ENCODE data around the gene KIF13A. TPM values are rescaled to one million over a fixed set of nuclear protein-coding genes. Genes with fewer than 3 reads are reported as not detected.
A peak's percentile ranks its signal among the peaks of the same experiment; 100 is the strongest.

Gene KIF13A
- total and polyA plus RNA-seq, 10 of the 15 experiments (the other 5 are each of a cell fraction or from before 2014, with no cell fraction given), result 0.02 to 0.26 (median 0.13) TPM; not detected in 2

DNA sequence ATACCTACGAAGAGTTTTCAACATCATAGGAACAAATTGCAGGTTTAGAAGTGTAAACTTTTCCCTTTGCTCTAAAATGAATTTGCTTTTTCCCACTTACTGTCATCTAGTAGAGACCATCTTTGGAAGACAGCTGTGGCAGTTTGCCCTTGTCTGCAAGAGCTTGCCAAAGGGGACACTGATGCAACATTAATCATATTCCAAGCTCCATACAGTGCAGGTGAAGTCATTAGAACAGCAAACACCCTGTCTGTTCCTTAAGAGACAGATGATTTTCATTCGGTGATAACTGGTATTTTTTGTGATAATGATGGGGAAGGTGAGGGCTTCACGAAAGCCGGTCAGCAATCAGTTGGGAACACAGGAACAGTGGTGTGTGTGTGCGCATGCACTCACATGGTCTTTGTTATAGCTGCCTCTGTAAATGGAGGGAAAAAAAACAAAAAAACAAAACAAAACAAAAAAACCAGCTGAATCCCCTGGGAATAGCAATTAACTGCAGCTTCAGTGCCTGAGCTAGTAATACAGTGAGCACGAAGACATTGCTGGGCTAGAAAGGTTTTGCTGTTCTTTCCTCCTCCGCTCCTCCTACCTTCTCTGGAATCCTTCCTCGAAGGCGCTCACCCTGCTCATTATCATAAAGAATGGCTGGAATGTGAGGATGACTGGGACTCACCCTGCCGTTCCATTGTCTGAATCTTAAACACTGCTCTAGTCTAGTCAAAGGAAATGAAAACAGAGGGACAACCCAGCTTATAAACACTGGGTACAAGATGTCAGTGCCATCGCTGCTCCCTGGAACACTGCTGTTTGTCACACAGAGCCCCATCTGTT lies 35.2 kb upstream of the KIF13A start:
- intact Hi-C loops (cut with micrococcal nuclease; ENCODE audit: unreplicated experiment) (no loop called here), in situ Hi-C loops (cut with MboI) (no loop called here)
- ATAC-seq (no peak), DNase-seq (ENCODE audit: low read depth, low spot score) (no peak), FAIRE-seq (peak; percentile 59)
- ChIA-PET CTCF (no interaction called here), POLR2A (no interaction called here), RAD21 (ENCODE audit: unreplicated experiment) (no interaction called here), SMC1A (ENCODE audit: uncharacterized antibody, unreplicated experiment) (interaction anchor here (0.6 kb wide), 1 partner anchor 90 kb away, joined by 3 read pairs; no protein-coding TSS in a partner anchor)
- H3K27ac ChIP-seq (ENCODE audit: control insufficient read depth, insufficient read depth), result no peak overlapping the region
- no peaks in the 10 kb centered on the region for H4K20me1 ChIP-seq (ENCODE audit: control insufficient read depth, insufficient read depth)
- H3K4me2 ChIP-seq (ENCODE audit: control insufficient read depth, insufficient read depth), result no peak overlapping the region
- H3K4me1 ChIP-seq (ENCODE audit: control insufficient read depth, insufficient read depth, low read length), result no peaks in the 10 kb centered on the region
- no peaks in the 10 kb centered on the region for H3K79me2 ChIP-seq (ENCODE audit: control insufficient read depth, insufficient read depth, low read length)
- no peaks in the 10 kb centered on the region for H3K27me3 ChIP-seq (replicated peaks in 1 of 2; ENCODE audit: control insufficient read depth in 2 of 2, insufficient read depth in 2 of 2, low read length in 1 of 2)
- 58% methylated on average over 11 of the region's 11 CpGs for WGBS (ENCODE audit: insufficient coverage, insufficient replicate concordance, low lambda C conversion rate, missing lambda C conversion rate)
- no peak for TF ChIP-seq NBN (IDR thresholded peaks at IDR 0.05)
- no peak for TF ChIP-seq IRF4 (IDR thresholded peaks at IDR 0.05; ENCODE audit: low read depth, low read length)
- no peak for TF ChIP-seq TCF12 (IDR thresholded peaks at IDR 0.05; ENCODE audit: low read depth, low read length)
- H3K36me3 ChIP-seq (ENCODE audit: control insufficient read depth in 2 of 2, insufficient read depth in 2 of 2, low read length in 1 of 2), result no peaks in the 10 kb centered on the region
- H3K9ac ChIP-seq (ENCODE audit: control insufficient read depth, insufficient read depth, low read length), result no peak overlapping the region
- no TSS peak for BruUV-seq (replicated peaks)
- no peak overlapping the region for H3K4me3 ChIP-seq
- no peaks in the 10 kb centered on the region for H3K9me3 ChIP-seq (replicated peaks; ENCODE audit: control insufficient read depth, insufficient read depth, low read length)
- no peak overlapping the region for H2AFZ ChIP-seq (ENCODE audit: control insufficient read depth, low read depth, low read length)

GRCh38 chr6:18021166-18021850 lies 33.9 kb upstream of the KIF13A start:
- Histone ChIP-seq H3K9ac (ENCODE audit: control insufficient read depth, insufficient read depth, low read length) (no peak overlapping the region), H3K79me2 (ENCODE audit: control insufficient read depth, insufficient read depth, low read length) (no peaks in the 10 kb centered on the region), H3K4me3 (no peak overlapping the region), H3K9me3 (replicated peaks; ENCODE audit: control insufficient read depth, insufficient read depth, low read length) (no peaks in the 10 kb centered on the region), H3K27ac (ENCODE audit: control insufficient read depth, insufficient read depth) (no peak overlapping the region), H3K27me3 (replicated peaks in 1 of 2; ENCODE audit: control insufficient read depth in 2 of 2, insufficient read depth in 2 of 2, low read length in 1 of 2) (no peaks in the 10 kb centered on the region), H3K36me3 (ENCODE audit: control insufficient read depth in 2 of 2, insufficient read depth in 2 of 2, low read length in 1 of 2) (no peaks in the 10 kb centered on the region), H2AFZ (ENCODE audit: control insufficient read depth, low read depth, low read length) (no peak overlapping the region), H4K20me1 (ENCODE audit: control insufficient read depth, insufficient read depth) (no peaks in the 10 kb centered on the region), H3K4me2 (ENCODE audit: control insufficient read depth, insufficient read depth) (no peak overlapping the region), H3K4me1 (ENCODE audit: control insufficient read depth, insufficient read depth, low read length) (no peaks in the 10 kb centered on the region)
- ChIA-PET POLR2A (no interaction called here), CTCF (no interaction called here), SMC1A (ENCODE audit: uncharacterized antibody, unreplicated experiment) (no interaction called here), RAD21 (ENCODE audit: unreplicated experiment) (no interaction called here)
- ATAC-seq, result no peak
- no peak for FAIRE-seq
- DNase-seq (ENCODE audit: low read depth, low spot score), result no peak
- in situ Hi-C loops (cut with MboI), result no loop called here
- BruUV-seq (replicated peaks), result no TSS peak
- 59% methylated on average over 18 of the region's 18 CpGs for WGBS (ENCODE audit: insufficient coverage, insufficient replicate concordance, low lambda C conversion rate, missing lambda C conversion rate)
- intact Hi-C loops (cut with micrococcal nuclease; ENCODE audit: unreplicated experiment), result no loop called here
- no peak for TF ChIP-seq TBL1XR1 (IDR thresholded peaks at IDR 0.05; ENCODE audit: low read depth, low read length)
- TF ChIP-seq, protein P1, sequence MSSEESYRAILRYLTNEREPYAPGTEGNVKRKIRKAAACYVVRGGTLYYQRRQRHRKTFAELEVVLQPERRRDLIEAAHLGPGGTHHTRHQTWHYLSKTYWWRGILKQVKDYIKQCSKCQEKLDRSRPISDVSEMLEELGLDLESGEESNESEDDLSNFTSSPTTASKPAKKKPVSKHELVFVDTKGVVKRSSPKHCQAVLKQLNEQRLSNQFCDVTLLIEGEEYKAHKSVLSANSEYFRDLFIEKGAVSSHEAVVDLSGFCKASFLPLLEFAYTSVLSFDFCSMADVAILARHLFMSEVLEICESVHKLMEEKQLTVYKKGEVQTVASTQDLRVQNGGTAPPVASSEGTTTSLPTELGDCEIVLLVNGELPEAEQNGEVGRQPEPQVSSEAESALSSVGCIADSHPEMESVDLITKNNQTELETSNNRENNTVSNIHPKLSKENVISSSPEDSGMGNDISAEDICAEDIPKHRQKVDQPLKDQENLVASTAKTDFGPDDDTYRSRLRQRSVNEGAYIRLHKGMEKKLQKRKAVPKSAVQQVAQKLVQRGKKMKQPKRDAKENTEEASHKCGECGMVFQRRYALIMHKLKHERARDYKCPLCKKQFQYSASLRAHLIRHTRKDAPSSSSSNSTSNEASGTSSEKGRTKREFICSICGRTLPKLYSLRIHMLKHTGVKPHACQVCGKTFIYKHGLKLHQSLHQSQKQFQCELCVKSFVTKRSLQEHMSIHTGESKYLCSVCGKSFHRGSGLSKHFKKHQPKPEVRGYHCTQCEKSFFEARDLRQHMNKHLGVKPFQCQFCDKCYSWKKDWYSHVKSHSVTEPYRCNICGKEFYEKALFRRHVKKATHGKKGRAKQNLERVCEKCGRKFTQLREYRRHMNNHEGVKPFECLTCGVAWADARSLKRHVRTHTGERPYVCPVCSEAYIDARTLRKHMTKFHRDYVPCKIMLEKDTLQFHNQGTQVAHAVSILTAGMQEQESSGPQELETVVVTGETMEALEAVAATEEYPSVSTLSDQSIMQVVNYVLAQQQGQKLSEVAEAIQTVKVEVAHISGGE (CRISPR knock-in tag; IDR thresholded peaks at IDR 0.05), result no peak
- no peak for TF ChIP-seq SREBF1 (IDR thresholded peaks at IDR 0.05; ENCODE audit: low read length)
- TF ChIP-seq, protein P2, sequence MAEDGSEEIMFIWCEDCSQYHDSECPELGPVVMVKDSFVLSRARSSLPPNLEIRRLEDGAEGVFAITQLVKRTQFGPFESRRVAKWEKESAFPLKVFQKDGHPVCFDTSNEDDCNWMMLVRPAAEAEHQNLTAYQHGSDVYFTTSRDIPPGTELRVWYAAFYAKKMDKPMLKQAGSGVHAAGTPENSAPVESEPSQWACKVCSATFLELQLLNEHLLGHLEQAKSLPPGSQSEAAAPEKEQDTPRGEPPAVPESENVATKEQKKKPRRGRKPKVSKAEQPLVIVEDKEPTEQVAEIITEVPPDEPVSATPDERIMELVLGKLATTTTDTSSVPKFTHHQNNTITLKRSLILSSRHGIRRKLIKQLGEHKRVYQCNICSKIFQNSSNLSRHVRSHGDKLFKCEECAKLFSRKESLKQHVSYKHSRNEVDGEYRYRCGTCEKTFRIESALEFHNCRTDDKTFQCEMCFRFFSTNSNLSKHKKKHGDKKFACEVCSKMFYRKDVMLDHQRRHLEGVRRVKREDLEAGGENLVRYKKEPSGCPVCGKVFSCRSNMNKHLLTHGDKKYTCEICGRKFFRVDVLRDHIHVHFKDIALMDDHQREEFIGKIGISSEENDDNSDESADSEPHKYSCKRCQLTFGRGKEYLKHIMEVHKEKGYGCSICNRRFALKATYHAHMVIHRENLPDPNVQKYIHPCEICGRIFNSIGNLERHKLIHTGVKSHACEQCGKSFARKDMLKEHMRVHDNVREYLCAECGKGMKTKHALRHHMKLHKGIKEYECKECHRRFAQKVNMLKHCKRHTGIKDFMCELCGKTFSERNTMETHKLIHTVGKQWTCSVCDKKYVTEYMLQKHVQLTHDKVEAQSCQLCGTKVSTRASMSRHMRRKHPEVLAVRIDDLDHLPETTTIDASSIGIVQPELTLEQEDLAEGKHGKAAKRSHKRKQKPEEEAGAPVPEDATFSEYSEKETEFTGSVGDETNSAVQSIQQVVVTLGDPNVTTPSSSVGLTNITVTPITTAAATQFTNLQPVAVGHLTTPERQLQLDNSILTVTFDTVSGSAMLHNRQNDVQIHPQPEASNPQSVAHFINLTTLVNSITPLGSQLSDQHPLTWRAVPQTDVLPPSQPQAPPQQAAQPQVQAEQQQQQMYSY (CRISPR knock-in tag; IDR thresholded peaks at IDR 0.05), result no peak
- no peak for TF ChIP-seq SRF (IDR thresholded peaks at IDR 0.05; ENCODE audit: low read depth in 2 of 2, low read length in 2 of 2)
- no peak for TF ChIP-seq ZNF274 (IDR thresholded peaks at IDR 0.05; ENCODE audit: insufficient read depth, insufficient read length)
- no peak for TF ChIP-seq MTA3 (IDR thresholded peaks at IDR 0.05; ENCODE audit: borderline replicate concordance, low read length)

Measured in GM12878 (cell line).